HUDEP-2 (cell line): ENCODE measurements around the gene A4GNT.
A peak's percentile ranks its signal among the peaks of the same experiment; 100 is the strongest.
"Not testable (repeated sequence)": the region's sequence is repeated elsewhere in the genome, so short reads cannot be mapped to it uniquely, and the experiment has no call there.

ENCODE experiments used
- DNase-seq, 76 experiments: peaks; one replicate each; lab custom pipeline; 2025; ENCODE audit not compliant: unreplicated experiment in 76 of 76; lab: John Stamatoyannopoulos, UW

The A4GNT gene

DNA sequence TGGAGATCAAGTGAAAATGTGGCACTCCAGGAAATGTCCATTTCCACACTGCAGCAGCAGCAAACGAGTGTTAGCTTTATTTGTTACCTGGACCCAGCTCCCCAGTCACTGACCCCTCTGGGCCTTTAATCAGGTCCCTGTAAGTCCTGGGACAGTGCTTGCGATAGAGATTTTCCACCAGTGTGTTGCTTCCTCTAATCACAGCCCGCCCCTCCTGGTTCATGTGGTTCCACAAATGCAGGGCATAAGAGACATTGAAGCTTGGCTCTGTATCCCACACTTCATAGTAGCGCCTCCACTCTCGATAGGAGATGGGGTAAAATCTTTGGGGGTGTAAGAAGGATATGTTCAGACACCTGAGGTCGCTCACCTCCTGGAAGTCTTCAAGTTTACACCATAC is 8.0 kb downstream of the A4GNT start:
- no peak for DNase-seq

DNA sequence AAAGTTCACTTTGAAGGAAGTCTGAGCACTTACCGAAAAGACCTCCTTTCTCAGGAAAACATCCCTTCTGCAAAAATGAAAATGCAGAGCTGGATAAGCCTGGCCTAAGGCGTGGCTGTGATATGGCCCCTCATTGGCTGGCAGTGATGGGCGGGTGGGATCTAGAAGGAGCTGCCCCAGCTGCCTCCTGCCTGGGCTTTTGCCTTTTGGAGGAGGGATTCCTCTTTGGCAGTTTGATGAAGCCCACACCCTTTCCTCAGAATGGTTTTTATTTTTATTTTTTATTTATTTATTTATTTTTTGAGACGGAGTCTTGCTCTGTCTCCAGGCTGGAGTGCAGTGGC is 12.8 kb downstream of the A4GNT start:
- no peak for DNase-seq

DNA sequence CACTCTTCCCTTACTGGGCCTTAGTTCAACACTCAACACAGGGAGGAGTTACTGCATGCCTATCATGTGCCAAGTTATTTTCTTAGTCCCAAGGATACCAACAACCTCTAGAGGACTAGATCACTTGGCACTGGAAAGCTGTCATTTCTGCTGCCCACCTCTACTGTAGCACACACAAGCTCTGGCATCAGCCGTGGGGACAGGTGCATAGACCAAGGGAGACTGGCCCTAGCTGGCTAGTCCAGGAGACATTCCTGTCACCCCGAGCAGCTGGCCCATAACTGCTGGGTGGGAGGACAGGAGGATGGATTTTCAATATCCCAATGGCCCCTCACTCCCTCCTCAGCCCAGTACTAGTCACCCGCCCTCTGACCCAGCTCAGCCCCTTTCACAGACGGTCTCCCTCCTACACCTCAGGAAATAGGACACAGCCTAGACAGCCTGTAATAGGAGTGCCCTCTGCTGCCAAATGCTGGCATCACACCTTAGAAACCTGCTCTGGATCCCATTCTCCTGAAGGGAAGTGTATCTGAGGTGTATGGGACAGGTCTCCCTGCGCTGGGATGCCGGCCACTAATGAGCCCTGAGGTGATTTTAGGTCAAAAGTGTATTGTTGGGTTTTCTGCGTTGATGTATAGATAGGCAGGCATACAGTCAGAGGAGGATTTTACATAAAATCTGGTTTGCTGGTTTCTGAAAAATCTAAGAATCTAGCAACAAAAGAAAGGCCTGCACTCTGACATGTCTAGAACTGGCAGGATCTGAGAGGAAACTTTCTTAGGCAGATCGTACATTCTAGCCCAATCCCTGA is 13.4 kb downstream of the A4GNT start:
- DNase-seq = peak in 42 of 76 experiments; percentile 2 to 54 (median 20)

DNA sequence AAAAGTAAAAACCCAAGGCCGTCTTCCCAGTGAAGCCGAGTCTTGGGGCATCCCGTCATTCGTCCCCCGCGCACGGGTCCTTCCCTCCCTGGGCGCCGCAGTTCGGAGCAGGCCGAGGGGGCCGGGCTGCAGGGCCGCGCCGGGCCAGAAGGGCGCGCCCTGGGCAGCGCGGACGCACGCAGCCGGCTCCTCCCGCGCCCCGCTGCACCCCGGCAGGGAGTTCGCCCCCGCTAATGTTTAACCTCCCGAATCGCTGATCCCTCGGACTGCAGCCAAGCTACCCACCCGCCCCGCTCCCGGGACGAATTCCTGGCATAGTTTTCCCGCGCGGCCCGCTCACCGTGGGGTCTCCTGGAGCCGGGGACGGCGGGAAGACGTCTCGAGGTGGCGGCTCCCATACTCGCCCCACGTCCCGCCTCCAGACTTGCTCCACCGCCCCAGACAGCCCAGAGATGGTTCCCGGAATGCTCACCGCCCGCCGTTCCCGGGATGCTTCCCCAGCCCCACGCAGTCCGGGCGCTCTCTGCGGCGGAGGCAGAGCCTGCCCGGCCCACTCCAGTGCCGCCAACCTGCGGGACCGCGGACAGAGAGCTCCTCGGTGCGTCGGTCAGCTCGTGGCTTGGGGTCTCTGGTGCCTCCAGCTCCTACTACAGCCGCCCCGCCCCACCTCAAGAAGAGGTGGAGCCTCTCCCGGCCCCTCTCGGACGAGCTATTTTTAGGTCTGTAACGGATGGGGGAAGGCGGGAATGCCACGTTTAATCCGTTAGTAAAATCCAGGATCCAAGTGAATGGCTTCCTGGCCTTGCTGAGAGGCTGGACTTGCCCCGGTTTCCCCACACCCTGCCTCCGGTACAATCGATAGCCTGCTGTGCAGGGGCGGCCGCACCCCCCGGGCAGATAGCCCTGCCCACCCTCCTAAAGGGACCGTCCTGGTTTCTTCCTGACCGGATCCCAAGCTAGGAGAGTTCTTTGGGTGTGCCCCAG is 16.9 kb downstream of the A4GNT start, which contains the start of gene DZIP1L:
TSS of gene DZIP1L (minus strand) at position 621 of the 984 bp plus-strand sequence. CDS start 11,637 bp downstream, outside the sequence.
- peak in 7 of 76 experiments; percentile 5 to 17 (median 10) for DNase-seq

DNA sequence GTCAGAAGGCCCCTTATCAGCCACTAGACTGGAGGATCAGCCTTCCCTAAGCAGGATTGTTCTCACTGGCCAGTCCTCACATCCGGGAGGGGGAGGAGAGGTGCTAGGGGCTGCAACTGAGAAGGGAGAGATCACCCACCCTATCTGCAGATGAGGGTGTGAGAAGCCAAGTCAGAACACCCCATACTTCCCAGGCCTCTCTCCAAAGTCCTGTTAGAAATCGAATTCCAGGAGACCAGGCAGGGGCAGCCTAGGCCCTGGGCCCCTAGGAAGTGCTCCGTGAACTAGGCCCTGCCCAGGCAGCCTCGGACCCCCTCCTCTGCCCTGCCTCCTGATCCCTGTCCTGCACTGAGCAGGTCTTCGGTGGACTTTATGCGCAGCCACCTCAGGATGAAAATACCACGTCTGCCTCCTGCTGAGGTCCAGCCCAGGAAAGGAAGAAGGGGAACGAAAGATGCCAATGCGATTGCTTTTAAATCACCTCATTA is 17.7 kb downstream of the A4GNT start:
- DNase-seq = no peak

DNA sequence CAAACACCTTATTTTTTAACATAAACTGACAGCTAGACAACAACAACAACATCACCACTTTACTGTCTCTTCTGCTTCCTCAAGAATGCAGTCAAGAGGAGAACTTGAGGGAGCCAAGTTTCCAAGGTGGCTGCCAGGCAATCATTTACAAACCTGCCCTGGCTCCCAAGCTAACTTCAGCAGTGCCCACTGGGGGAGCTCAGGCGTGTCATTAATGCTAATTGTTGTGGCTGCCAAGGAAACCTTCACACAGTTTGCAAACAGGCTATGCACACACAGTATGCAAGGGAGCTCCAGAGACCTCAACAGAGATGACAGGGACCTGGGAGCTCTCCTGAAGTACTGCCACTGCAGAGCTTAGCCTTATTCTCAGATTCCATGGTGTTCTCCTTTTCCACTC is 18.9 kb downstream of the A4GNT start:
- DNase-seq = no peak

DNA sequence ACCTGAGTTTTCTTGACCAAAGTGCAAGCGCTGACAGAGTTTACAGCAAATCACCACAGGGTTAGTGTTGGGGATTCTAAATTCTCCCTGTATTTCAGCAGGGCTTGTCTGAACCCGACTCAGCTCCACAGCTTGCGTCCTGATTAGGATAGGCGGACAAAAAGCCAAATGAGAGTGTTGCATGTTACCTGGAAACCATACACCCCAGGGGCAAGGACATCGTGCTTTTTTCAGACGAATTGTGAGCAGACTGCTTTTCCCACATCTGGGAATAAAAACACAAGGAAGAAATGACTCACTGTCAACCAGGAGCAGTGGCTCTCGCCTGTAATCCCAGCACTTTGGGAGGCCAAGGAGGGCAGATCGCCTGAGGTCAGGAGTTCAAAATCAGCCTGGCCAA is 19.8 kb downstream of the A4GNT start:
- no peak for DNase-seq

DNA sequence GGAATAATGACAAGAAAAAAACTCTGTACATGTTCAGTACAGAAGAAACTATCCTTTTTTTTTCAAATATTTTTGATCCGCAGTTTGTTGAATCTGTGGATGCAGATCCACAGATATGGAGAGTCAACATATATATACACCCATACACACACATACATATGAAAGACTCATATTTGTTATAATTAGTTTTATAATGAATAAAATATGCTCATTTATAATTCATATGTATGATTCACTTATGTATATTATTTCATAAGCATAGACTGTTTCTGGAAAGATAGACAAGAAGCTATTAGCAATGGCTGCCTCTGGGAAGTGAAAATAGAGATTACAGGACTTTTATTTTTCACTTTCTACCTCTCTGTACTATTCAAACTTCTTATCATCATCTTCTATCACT is 26.6 kb downstream of the A4GNT start:
- DNase-seq = no peak

DNA sequence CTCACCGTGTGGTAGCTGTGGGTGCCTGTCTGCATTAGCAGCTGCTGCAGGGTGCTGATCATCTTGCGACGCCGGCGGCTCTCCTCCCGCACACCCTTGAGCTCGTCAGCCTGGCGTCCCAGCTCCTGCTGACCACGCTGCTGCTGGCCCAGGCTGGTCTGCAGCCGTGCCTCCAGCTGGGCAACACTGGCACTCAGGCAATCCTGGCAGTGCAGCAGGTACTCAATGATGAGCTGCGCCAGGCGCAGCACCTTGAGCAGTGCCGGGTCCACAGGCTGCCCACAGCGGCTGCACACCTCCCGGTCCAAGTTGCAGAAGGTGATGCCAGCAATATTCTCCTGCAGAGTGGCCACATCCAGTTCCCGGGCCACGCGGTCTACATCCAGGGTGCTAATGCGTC is 28.7 kb downstream of the A4GNT start:
- no peak for DNase-seq

DNA sequence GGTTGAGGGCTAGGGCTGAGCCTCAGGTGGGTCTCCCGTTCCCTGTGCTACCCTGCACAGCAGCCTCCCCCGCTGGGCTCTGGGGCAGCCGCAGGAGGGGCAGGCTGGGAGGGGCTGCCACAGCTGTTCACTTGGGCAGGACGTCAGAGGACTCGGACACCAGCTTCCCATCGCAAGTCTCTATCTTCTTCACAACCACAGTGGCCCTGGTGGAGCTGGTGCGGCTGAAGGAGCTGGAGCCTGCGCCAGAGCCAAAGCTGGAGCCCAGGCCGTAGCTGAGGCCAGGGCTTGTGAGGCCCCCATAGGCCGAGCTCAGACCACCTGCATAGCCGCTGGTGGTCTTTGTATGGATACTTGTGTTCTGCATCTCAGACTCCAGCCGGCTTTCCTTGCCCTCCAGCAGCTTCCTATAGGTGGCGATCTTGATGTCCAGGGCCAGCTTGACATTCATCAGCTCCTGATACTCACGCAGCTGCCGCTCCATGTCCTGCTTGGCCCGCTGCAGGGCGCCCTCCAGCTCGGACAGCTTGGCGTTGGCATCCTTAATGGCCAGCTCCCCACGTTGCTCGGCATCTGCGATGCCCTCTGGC is 30.7 kb downstream of the A4GNT start:
- peak in 2 of 76 experiments; percentile 4 for DNase-seq

DNA sequence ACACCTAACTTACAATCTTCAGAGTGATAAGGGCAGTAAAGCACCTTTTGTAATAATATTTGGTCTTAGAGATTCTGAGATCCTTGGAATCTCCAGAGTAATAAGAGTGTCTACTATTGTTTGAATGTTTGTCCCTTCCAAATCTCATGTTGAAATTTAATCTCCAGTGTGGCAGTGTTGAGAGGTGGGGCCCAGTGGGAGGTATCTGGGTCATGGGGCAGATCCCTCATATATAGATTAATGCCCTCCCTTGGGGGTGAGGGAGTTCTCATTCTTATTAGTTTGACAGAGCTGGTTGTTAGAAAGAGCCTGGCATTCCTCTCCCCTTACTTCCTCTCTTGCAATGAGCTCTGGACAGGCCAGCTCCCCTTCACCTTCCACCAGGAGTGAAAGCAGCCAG is 32.8 kb downstream of the A4GNT start:
- DNase-seq = no peak

DNA sequence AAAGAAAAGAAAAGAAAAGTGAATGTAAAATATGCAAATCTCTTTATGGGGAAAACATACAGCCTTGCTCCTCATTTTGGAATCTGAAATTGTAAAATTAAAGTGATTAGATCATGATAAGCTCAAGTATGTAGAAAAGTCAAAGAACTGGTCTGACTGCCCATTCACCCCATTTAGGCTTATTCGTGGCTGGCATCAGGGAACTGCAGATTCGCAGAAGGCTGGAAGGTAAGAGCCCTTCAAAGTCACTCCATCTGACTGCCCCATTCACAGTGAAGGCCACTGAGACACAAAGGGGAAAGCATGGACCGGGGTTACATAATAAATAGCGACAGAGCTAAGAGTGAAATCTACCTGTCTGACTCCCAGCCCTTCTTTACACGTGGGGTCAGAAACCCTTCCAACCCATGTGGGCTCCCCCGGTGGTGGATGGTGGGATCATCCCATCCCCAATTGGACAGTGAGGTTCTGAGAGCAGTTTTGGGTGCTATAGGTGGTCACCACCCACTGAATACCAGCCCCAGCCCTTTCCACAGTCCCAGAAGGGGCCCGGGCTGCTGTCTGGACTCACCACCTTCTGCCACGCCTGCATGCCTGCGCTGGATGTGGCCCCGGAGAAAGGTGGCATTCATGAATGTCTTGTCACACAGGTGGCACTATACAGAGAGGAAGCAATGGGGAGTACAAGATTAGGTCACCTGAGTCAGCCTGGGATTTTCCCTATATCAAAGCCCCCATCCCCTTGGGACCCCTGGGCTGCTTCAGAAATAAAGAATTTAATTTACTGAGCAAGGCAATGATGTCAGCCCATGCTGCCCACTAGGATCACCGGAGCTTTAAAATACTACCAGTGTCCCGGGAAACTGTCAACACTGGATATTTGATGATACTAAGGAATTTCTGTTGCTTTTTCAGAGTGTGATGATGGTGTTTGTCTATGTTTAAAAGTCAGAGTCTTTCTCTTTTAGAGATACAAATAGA is 34.7 kb downstream of the A4GNT start:
- DNase-seq = no peak

DNA sequence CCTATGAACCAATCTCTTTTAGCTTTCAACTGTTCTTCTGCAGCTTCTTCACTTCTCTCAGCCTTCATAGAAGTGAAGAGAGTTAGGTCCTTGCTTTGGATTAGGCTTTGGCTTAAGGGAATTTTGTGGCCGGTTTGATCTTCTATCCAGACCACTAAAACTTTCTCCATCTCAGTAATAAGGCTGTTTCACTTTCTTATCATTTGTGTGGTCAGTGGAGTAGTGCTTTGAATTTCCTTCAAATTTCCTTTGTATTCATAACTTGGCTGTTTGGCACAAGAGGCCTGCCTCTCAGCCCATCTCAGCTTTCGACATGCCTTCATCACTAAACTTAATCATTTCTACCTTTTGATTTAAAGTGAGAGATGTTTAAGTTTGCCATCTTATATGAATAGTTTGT is 38.5 kb downstream of the A4GNT start:
- DNase-seq = no peak

DNA sequence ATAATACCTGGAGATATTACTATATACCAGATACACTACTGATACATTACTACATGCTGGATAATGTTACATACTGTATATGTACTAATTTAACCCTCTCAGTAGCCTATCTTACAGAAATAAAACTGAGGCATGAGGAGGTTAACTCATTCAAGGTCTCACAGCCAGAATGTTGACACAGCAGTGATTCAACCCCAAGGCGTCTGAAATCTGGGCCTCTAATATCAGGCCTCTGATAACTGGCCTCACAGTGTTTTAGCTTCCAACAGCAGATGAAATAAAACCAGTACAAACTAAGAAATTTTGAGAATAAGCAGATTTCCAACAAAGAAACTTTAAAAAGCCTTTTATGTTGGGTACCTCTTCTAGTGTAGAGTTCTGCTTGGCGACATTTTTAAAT is 40.2 kb downstream of the A4GNT start:
- DNase-seq = no peak

DNA sequence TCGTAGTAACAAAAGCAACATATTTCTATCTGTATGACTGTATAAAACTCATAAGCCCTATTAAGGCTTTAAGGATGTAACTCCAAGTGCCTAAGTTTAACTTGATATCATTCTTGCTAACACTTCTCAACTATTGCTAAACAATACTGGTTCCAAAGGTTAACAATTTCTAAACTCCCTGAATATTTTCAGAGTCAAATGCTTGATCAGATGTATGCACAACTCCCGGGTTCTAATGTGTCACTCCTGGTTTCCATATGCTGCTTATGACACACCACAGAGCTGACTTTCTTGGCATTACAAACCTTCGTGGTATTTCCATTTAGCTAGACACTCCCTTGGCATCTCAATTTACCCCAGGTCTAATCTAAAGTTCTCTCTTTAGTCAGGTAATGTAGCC is 43.1 kb downstream of the A4GNT start:
- no peak for DNase-seq

DNA sequence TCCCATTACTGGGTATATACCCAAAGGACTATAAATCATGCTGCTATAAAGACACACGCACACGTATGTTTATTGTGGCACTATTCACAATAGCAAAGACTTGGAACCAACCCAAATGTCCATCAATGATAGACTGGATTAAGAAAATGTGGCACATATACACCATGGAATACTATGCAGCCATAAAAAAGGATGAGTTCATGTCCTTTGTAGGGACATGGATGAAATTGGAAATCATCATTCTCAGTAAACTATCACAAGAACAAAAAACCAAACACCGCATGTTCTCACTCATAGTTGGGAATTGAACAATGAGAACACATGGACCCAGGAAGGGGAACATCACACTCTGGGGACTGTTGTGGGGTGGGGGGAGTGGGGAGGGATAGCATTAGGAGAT is 46.4 kb downstream of the A4GNT start:
- DNase-seq = not testable (repeated sequence)

DNA sequence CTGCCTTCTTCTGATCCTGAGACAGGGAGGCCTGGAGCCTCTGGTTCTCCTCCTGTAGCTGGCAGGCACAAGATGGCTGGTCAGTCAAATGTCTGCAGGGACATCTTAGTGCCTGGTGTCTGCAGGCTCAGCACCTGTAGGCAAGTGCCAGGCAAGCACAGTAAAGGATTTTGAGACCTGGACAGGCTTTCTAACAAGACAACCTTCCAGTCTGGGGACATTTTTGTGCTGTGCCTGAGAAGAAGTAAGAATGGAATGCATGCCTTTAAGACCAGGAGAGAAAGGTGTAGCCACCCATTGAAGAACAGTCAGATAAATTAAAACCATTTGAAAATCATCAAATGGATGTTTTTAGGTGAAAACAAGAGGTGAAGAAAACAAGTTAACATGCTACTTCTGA is 48.0 kb downstream of the A4GNT start:
- DNase-seq = no peak

DNA sequence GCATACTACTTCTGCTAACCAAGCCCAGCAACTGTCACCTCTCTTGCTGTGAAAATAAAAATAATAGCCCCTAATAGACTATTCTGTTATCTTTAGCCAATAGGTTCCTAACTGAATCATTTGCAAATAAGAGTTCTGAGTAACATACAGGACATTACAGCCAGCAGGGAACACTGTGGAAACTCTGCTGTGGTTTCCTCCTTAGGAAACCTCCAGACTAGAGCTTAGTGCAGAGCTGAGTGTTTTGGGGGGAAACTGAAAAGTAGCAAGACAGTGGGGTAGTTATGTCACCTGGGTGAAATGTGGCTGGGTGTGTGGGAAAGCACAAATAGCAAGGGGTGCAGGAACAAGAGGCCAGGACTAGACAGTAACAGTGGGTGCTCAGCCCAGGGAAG is 49.2 kb downstream of the A4GNT start:
- no peak for DNase-seq

DNA sequence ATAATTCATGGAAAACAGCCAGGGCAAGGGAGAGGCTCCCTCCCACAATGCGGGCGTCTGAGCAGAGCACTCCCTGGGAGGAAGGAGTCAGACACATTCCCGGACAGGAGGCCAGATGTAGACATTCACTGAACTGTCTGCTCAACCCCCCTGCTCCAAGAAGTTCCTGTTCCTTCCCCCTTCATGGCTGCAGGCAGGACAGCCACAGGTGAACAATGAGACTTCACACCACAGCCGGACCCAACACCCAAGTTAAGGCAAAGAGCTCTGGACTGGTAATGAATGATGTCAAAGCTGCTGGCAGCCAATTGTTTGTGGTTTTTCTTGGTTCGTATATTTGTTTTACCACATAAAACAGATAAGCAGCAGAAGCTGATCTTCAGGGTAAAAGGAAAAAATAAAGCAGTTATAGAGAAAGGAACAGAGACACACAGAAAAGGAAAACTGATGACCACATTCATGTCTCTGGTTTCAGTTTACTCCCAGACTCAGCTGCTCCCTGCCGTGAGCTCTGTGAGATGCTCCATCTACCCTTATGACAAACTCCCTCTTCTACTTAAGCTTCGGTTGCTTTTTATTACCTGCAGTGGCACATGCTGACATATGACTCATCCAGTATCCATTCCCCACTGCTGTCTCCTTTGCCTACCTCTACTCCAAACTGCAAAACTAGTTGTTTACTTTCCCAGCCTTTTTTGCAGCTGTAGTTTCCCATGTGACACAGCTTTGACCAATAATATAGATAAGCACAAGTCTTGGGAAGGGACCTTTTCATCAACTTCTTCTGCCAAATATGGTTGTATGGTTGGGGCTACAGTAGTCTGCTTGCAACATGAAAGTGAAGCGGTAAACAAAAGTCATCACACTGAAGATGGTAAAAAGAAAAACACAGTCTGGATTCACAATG is 49.9 kb downstream of the A4GNT start:
- no peak for DNase-seq
